ENCODE results near the gene PARVG. TPM values are rescaled to one million over a fixed set of nuclear protein-coding genes. Genes with fewer than 3 reads are reported as not detected.

The PARVG gene
- total and polyA plus RNA-seq, 2 experiments from 2014 or later, result not detected

GRCh38 chr22:44199164-44199563, 18.4 kb downstream of the PARVG start:
- Histone ChIP-seq H3K79me2 (ENCODE audit: insufficient read depth) (no peaks in the 10 kb centered on the region), H3K27me3 (replicated peaks; ENCODE audit: insufficient read depth) (peaks cover 1% of the 10 kb centered on the region), H2AFZ (no peak overlapping the region), H3F3A (ENCODE audit: insufficient read depth) (0 out of 2 replicates have a peak, but pooled peaks cover 5% of the 10 kb centered on the region), H3K4me2 (ENCODE audit: unreplicated experiment) (no peak overlapping the region), H3K9ac (no peak overlapping the region), H3K9me2 (ENCODE audit: insufficient read depth) (no peaks in the 10 kb centered on the region), H3K4me1 (ENCODE audit: insufficient read depth) (peaks cover 12% of the 10 kb centered on the region), H3K9me3 (ENCODE audit: low read depth) (no peaks in the 10 kb centered on the region), H4K20me1 (ENCODE audit: insufficient read depth) (no peaks in the 10 kb centered on the region), H3K27ac (no peak overlapping the region), H3K4me3 (no peak overlapping the region), H3K36me3 (ENCODE audit: low read depth) (no peaks in the 10 kb centered on the region)
- TF ChIP-seq EZH2 (IDR thresholded peaks at IDR 0.05; ENCODE audit: insufficient read depth, poor library complexity, severe bottlenecking) (no peak), EZH2phosphoT487 (IDR thresholded peaks at IDR 0.05; ENCODE audit: insufficient read depth, low read depth) (no peak)
- in situ Hi-C loops (cut with MboI), result no loop called here
- WGBS, 2 experiments (ENCODE audit: low coverage in 1 of 2, low lambda C conversion rate in 2 of 2, missing lambda C conversion rate in 2 of 2), result 74 to 76% methylated on average over 2 of the region's 2 CpGs
- no peak for DNase-seq

GRCh38 chr22:44199866-44200265, 19.1 kb downstream of the PARVG start:
- no peaks in the 10 kb centered on the region for H3K79me2 ChIP-seq (ENCODE audit: insufficient read depth)
- H3K4me1 ChIP-seq (ENCODE audit: insufficient read depth), result peaks cover 12% of the 10 kb centered on the region
- TF ChIP-seq EZH2phosphoT487 (IDR thresholded peaks at IDR 0.05; ENCODE audit: insufficient read depth, low read depth) (no peak), EZH2 (IDR thresholded peaks at IDR 0.05; ENCODE audit: insufficient read depth, poor library complexity, severe bottlenecking) (no peak)
- no peaks in the 10 kb centered on the region for H3K9me3 ChIP-seq (ENCODE audit: low read depth)
- H3K9ac ChIP-seq, result no peak overlapping the region
- in situ Hi-C loops (cut with MboI), result no loop called here
- no peak overlapping the region for H2AFZ ChIP-seq
- H4K20me1 ChIP-seq (ENCODE audit: insufficient read depth), result no peaks in the 10 kb centered on the region
- H3K27ac ChIP-seq, result no peak overlapping the region
- 0 out of 2 replicates have a peak, but pooled peaks cover 5% of the 10 kb centered on the region for H3F3A ChIP-seq (ENCODE audit: insufficient read depth)
- H3K4me2 ChIP-seq (ENCODE audit: unreplicated experiment), result no peak overlapping the region
- no peaks in the 10 kb centered on the region for H3K36me3 ChIP-seq (ENCODE audit: low read depth)
- no peaks in the 10 kb centered on the region for H3K9me2 ChIP-seq (ENCODE audit: insufficient read depth)
- no peaks in the 10 kb centered on the region; the same call in none of the 2 replicates for H3K27me3 ChIP-seq (replicated peaks; ENCODE audit: insufficient read depth)
- H3K4me3 ChIP-seq, result no peak overlapping the region
- no peak for DNase-seq
- WGBS, 2 experiments (ENCODE audit: low coverage in 1 of 2, low lambda C conversion rate in 2 of 2, missing lambda C conversion rate in 2 of 2), result 69 to 70% methylated on average over 5 of the region's 5 CpGs

- DNase-seq, result no peak
- H3K9me3 ChIP-seq (ENCODE audit: low read depth), result no peaks in the 10 kb centered on the region
- H3K9me2 ChIP-seq (ENCODE audit: insufficient read depth), result no peaks in the 10 kb centered on the region
- no peak overlapping the region for H3K27ac ChIP-seq
- peaks cover 12% of the 10 kb centered on the region for H3K4me1 ChIP-seq (ENCODE audit: insufficient read depth)
- no peak for TF ChIP-seq EZH2 (IDR thresholded peaks at IDR 0.05; ENCODE audit: insufficient read depth, poor library complexity, severe bottlenecking)
- TF ChIP-seq EZH2phosphoT487 (IDR thresholded peaks at IDR 0.05; ENCODE audit: insufficient read depth, low read depth), result no peak
- in situ Hi-C loops (cut with MboI), result no loop called here
- H3F3A ChIP-seq (ENCODE audit: insufficient read depth), result 0 out of 2 replicates have a peak, but pooled peaks cover 5% of the 10 kb centered on the region
- 84 to 88% methylated on average over 5 to 6 of the region's 6 CpGs for WGBS, 2 experiments (ENCODE audit: low coverage in 1 of 2, low lambda C conversion rate in 2 of 2, missing lambda C conversion rate in 2 of 2)
- H4K20me1 ChIP-seq (ENCODE audit: insufficient read depth), result no peaks in the 10 kb centered on the region
- no peaks in the 10 kb centered on the region for H3K79me2 ChIP-seq (ENCODE audit: insufficient read depth)
- no peak overlapping the region for H3K9ac ChIP-seq
- no peak overlapping the region for H2AFZ ChIP-seq
- no peak overlapping the region for H3K4me2 ChIP-seq (ENCODE audit: unreplicated experiment)
- H3K27me3 ChIP-seq (replicated peaks; ENCODE audit: insufficient read depth), result no peaks in the 10 kb centered on the region; the same call in 1 of the 2 replicates
- no peak overlapping the region for H3K4me3 ChIP-seq
- no peaks in the 10 kb centered on the region for H3K36me3 ChIP-seq (ENCODE audit: low read depth)
Measured at GRCh38 chr22:44200451-44200850, 19.7 kb downstream of the PARVG start.

GRCh38 chr22:44200855-44201550, 20.3 kb downstream of the PARVG start:
- in situ Hi-C loops (cut with MboI), result no loop called here
- H3K4me3 ChIP-seq, result no peak overlapping the region
- H3K4me1 ChIP-seq (ENCODE audit: insufficient read depth), result peaks cover 12% of the 10 kb centered on the region
- WGBS, 2 experiments (ENCODE audit: low coverage in 1 of 2, low lambda C conversion rate in 2 of 2, missing lambda C conversion rate in 2 of 2), result 80 to 85% methylated on average over 13 to 17 of the region's 17 CpGs
- no peak for DNase-seq
- no peaks in the 10 kb centered on the region for H3K9me3 ChIP-seq (ENCODE audit: low read depth)
- H3K9ac ChIP-seq, result no peak overlapping the region
- H3F3A ChIP-seq (ENCODE audit: insufficient read depth), result 0 out of 2 replicates have a peak, but pooled peaks cover 5% of the 10 kb centered on the region
- no peaks in the 10 kb centered on the region; the same call in 1 of the 2 replicates for H3K27me3 ChIP-seq (replicated peaks; ENCODE audit: insufficient read depth)
- H3K4me2 ChIP-seq (ENCODE audit: unreplicated experiment), result no peak overlapping the region
- H2AFZ ChIP-seq, result no peak overlapping the region
- H3K36me3 ChIP-seq (ENCODE audit: low read depth), result no peaks in the 10 kb centered on the region
- no peaks in the 10 kb centered on the region for H3K79me2 ChIP-seq (ENCODE audit: insufficient read depth)
- no peak overlapping the region for H3K27ac ChIP-seq
- H4K20me1 ChIP-seq (ENCODE audit: insufficient read depth), result no peaks in the 10 kb centered on the region
- no peaks in the 10 kb centered on the region for H3K9me2 ChIP-seq (ENCODE audit: insufficient read depth)
- TF ChIP-seq EZH2phosphoT487 (IDR thresholded peaks at IDR 0.05; ENCODE audit: insufficient read depth, low read depth) (no peak), EZH2 (IDR thresholded peaks at IDR 0.05; ENCODE audit: insufficient read depth, poor library complexity, severe bottlenecking) (no peak)

Measured in GM23248 (cell line).